ENCODE measurements around the gene DNAJB7.
"Not testable (repeated sequence)": the region's sequence is repeated elsewhere in the genome, so short reads cannot be mapped to it uniquely, and the experiment has no call there.

Gene DNAJB7

DNA sequence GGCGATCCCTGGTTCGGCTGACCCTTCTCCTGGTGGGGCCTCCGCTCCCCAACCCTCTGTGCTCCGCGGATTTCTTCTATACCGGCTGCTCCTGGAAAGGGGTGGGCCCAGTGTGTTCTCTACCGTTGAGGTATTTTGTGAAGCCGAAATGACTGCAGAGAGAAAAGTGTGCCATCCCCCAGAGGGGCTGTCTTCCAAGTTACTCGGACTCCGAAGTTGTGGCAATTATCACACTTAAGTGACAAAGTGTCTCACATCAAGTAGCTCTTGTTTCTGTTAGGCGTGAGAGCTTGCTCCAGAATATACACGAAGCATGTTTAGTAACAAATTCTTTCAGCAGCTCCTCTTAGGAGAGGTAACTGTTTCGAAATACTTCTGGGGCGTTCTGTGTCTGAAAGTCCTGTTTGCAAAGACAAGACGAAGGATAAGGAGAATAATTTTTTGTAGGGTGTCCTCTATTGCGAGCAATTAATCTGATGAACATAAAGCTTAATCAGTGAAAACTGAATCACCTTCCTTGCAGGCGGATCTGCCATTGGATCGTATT lies 4.5 kb downstream of the DNAJB7 start:
- DNase-seq (ENCODE audit: low read depth) = no peak
- peak overlapping the region; percentile 85 for H3K4me3 ChIP-seq (ENCODE audit: low read length)
- TF ChIP-seq, protein P1, sequence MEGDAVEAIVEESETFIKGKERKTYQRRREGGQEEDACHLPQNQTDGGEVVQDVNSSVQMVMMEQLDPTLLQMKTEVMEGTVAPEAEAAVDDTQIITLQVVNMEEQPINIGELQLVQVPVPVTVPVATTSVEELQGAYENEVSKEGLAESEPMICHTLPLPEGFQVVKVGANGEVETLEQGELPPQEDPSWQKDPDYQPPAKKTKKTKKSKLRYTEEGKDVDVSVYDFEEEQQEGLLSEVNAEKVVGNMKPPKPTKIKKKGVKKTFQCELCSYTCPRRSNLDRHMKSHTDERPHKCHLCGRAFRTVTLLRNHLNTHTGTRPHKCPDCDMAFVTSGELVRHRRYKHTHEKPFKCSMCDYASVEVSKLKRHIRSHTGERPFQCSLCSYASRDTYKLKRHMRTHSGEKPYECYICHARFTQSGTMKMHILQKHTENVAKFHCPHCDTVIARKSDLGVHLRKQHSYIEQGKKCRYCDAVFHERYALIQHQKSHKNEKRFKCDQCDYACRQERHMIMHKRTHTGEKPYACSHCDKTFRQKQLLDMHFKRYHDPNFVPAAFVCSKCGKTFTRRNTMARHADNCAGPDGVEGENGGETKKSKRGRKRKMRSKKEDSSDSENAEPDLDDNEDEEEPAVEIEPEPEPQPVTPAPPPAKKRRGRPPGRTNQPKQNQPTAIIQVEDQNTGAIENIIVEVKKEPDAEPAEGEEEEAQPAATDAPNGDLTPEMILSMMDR (conservative IDR thresholded peaks at IDR 0.05; ENCODE audit: low read depth, low read length) = no peak

DNA sequence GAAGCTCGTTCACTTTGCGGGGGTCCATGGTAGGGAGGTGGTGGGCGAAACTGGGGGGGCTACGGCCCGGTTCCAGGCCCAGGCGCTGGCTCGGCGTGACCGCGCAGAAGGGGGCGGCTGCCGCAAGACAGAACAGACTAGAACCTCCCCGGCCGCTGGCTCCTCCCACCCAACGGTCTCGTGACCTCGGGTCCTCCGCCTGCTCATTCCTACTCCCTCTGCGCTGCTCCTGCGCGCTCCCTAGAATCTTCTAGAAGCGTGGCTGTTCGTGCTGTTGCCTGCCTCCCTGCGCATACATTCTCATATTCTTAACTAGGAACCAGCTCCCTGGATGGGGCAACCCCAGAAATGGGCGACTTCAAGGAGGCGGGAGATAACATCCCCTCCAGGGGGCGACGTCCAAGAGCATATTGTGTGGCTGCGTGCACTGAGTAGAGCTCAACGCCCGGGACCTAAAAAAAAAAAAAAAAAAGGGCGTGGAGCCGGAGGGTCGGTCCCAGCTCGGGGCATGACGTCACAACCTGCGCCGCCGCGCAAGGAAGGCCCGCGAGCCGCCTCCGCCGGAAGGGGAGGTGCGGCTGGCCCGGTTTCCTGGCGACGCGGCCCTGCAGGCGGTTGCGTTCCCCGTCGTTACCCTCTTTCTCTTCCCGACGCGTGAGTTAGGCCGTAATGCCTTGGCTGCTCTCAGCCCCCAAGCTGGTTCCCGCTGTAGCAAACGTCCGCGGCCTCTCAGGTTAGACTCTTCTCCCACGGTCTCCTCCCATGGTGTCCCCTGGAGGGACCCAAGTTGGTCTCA lies 5.2 kb downstream of the DNAJB7 start, which contains the start of the genes ST13 and XPNPEP3:
Gene ST13, minus strand, starts transcription at position 127 of the 796 bp plus-strand sequence. Its CDS starts 99 bp downstream, at position 28.
Gene XPNPEP3, plus strand, starts transcription at position 636 of the 796 bp plus-strand sequence. Its CDS starts 34 bp downstream, at position 670.
- peak; percentile 83 for DNase-seq (ENCODE audit: low read depth)
- TF ChIP-seq, protein P1 (conservative IDR thresholded peaks at IDR 0.05; ENCODE audit: low read depth, low read length) = peak; percentile 40

DNA sequence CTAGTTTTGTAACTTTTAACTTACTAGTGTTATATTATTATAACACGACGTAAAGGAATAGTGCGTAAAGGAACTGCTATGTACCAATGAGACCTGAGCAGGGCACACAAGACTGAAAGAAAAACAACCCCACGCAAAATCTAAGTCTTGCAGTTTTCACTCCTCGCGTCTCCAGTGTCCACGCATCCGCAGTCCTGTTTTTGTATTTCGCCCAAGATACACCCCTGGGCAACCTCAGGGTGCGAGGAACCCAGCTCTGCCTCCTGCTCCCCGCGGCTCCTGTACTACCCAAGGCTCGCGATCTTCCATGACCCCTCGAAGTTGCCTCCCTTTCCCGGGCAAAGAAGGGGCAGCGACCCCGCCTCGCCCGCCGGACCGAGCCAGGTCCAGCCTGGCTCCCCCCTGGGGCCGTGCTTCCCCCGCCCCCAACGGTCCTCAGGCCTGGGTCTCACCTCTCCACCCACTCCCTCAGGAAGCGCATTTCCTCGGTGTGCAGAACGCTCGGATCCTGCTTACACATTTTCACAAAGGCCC lies 5.9 kb downstream of the DNAJB7 start:
- TF ChIP-seq, protein P1 (conservative IDR thresholded peaks at IDR 0.05; ENCODE audit: low read depth, low read length) = no peak
- no peak for DNase-seq (ENCODE audit: low read depth)
- H3K4me3 ChIP-seq (ENCODE audit: low read length) = peak overlapping the region; percentile 85

More for the DNA sequence above, 5.2 kb downstream of the DNAJB7 start, which contains the start of the genes ST13 and XPNPEP3:
- peak within 1 kb of the TSS; percentile 85 for H3K4me3 ChIP-seq (ENCODE audit: low read length)

DNA sequence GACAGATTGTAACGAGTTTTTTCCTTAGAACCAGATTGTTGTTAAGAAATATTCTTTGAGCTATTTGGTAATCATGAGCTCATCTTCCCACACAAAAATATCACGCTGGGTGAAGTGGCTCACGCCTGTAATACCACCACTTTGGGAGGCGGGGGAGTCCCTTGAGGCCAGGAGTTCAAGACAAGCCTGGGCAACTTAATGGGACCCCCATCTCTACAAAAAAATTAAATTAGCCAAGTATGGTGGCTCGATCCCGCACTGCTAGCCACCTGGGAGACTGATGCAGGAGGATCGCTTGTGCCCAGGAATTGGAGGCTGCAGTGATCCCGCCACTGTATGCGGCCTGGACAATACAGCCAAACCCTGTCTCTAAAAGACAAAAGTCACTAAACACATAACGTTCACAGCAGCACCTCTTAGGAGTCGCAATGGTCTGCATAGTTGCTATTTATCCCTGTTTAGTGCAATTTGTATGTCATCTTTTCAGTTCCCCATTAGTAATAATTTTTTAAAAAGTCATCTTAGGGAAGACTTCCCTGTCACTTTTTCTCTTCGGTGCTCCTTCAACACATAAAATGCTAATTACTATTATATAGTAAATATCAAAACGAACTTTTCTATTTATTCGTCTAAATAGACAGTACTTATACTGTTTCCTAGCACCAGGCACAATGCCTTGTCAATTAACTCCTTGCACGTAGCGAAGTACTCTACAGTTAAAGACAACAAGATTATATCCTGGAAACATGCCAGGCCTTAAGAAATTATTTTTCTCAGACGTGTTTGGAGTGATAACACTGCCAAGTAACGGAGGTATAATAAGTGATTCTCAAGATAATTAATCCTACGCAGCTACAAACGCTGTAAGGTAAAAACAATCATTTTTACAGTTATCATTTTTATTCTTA lies 6.6 kb downstream of the DNAJB7 start:
- DNase-seq (ENCODE audit: low read depth) = peak; percentile 43
- TF ChIP-seq, protein P1 (conservative IDR thresholded peaks at IDR 0.05; ENCODE audit: low read depth, low read length) = no peak
- peak overlapping the region; percentile 85 for H3K4me3 ChIP-seq (ENCODE audit: low read length)

DNA sequence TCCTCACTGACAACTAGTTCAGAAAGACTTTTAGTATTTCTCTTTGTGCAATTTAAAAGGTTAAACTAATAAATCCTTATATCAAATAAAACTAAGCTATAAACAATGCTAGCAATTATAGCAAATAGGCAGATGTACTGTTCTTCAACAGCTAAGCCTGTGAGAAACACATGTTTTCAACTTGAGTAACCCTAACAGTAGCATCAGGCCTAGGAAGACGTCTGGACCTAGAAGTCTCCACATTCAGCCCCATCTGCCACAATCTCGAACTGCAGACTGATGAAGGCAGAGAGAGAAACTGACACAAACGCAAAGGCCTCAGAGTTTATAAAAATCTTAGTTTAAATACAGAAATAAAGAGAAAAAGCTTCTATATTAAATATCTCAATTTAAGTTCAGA lies 8.0 kb downstream of the DNAJB7 start:
- no peak for DNase-seq (ENCODE audit: low read depth)

DNA sequence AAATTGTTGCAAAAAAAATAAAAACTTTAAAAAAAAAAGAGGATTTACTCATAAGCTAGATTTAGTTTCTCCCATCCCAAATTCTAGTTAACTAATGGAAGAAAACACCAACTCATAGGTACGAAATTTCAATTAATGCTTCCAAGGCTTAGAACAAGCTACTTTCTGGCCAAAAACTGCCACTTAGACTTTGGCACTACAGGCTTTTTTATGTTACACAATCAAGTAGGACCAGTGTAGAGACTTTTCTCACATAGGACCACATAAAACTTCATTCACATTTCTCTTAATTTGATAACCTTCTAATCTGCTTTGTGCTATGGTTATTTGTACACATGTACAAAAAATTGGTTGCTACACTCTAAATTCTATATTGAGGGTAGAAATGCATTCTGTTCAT lies 8.6 kb downstream of the DNAJB7 start:
- TF ChIP-seq, protein P1 (conservative IDR thresholded peaks at IDR 0.05; ENCODE audit: low read depth, low read length) = no peak
- H3K4me3 ChIP-seq (ENCODE audit: low read length) = peak overlapping the region; percentile 2
- no peak for DNase-seq (ENCODE audit: low read depth)

More for the DNA sequence above, 8.0 kb downstream of the DNAJB7 start:
- peak overlapping the region; percentile 85 for H3K4me3 ChIP-seq (ENCODE audit: low read length)
- TF ChIP-seq, protein P1 (conservative IDR thresholded peaks at IDR 0.05; ENCODE audit: low read depth, low read length) = no peak

DNA sequence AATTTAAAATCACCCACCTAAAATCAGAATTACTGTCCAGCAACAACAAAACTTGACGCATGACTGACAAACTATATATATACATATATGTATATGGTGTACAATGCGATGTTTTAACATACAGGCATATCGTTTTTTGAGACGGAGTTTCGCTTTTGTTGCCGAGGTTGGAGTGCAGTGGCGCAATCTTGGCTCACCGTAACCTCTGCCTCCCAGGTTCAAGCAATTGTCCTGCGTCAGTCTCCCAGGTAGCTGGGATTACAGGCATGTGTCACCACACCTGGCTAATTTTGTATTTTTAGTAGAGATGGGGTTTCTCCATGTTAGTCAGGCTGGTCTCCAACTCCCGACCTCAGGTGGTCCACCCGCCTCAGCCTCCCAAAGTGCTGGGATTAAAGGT lies 16.1 kb downstream of the DNAJB7 start:
- DNase-seq (ENCODE audit: low read depth); H3K4me3 ChIP-seq (ENCODE audit: low read length): not testable (repeated sequence)

All from retinal pigment epithelial cell (primary cell).